GM23248 (cell line): Measurements from ENCODE around the gene PEX3.

Experiments used
- EZH2 ChIP-seq: fragments of 200-600 bp; sonication (generic); IDR thresholded peaks from 2 replicates; pipeline ENCODE4 v1.6.1; 2018; ENCODE audit warnings: antibody characterized with exemption, mild to moderate bottlenecking; ENCODE audit not compliant: insufficient read depth, poor library complexity, severe bottlenecking
- EZH2phosphoT487 ChIP-seq: fragments of 200-600 bp; sonication (generic); IDR thresholded peaks from 2 replicates; pipeline ENCODE4 v1.6.1; 2018; ENCODE audit warnings: antibody characterized with exemption, moderate library complexity, mild to moderate bottlenecking, low read depth; ENCODE audit not compliant: insufficient read depth

DNA sequence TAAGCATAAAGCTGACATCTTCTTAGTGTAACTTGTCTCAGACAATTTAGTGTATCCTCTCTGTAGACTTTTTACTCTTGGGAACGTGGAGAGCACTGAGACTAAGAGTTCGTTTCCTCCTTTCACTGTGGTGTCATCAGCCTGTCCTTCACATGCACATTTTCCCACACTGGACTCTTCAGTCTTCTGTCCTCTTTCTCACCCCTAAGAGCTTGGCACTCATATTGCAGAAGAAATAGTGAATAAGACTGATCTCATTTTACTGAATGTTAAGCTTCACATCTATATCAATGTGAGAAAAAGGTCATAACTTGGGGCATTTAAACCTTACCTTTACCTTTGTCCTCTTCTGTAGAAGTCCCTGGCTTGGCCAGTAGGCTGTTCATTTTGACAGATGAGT is 35.4 kb downstream of the PEX3 start:
- TF ChIP-seq EZH2phosphoT487, result no peak
- no peak for TF ChIP-seq EZH2
